Mucosa of descending colon (tissue), 3 donors: ENCODE measurements around the gene FAM234A. TPM values are rescaled to one million over a fixed set of nuclear protein-coding genes. Genes with fewer than 3 reads are reported as not detected.

Source experiments
- ATAC-seq: fragments of 200-7000 bp; cut with Tn5 transposase; one replicate; pipeline ENCODE4 v1.9.1; 2020; ENCODE audit warnings: mild to moderate bottlenecking, moderate library complexity
- DNase-seq, 3 donors: peaks; one replicate each; pipeline ENCODE4 v3.0.0-alpha.2; 2020
- H3K36me3 ChIP-seq: fragments of 200-600 bp; one replicate; pipeline ENCODE4 v1.8.0; 2021; ENCODE audit warnings: low read depth, mild to moderate bottlenecking
- H3K4me1 ChIP-seq: fragments of 200-600 bp; one replicate; pipeline ENCODE4 v1.8.0; 2021; ENCODE audit warnings: low read depth, mild to moderate bottlenecking
- H3K4me3 ChIP-seq: fragments of 200-600 bp; one replicate; pipeline ENCODE4 v1.8.0; 2021; ENCODE audit warnings: mild to moderate bottlenecking
- H3K9me3 ChIP-seq: fragments of 200-600 bp; one replicate; pipeline ENCODE4 v1.8.0; 2021; ENCODE audit warnings: mild to moderate bottlenecking
- intact Hi-C, 2 donors: fragments of 100-400 bp; cut with DNase I in 1 of 2; cut with micrococcal nuclease in 1 of 2; formaldehyde crosslinking; loops; one replicate each; pipeline versions ENCODE4 v1.11.0 to v1.11.1; 2022; cut with DNase I, micrococcal nuclease
- total RNA-seq, 3 donors: library from RNA; stranded (reverse); fragmentation: NEBNext Ultra II Directional in 2 of 3; extraction: Animal tissue kit (Norgen Biotek cat#: 25700) in 2 of 3; gene quantifications; one replicate each; pipeline versions ENCODE4 v1.2.1 to v1.2.4, GENCODE V29; 2021 to 2023
- TF ChIP-seq, protein P1 (sequence below): fragments of 200-600 bp; IDR thresholded peaks from one replicate; pipeline ENCODE4 v1.8.0; 2022; ENCODE audit warnings: antibody characterized with exemption, mild to moderate bottlenecking
- donor health status: DM: no; HTN: no; CAD: no; lungs with moderate emphysema.
- donor health status: DM: no; HTN: no; CAD: no.
- donor health status: DM: no; HTN: yes; CAD: no.

FAM234A gene
- total RNA-seq, 3 donors from 2014 or later: 87.1 to 129 (median 99.1) TPM

DNA sequence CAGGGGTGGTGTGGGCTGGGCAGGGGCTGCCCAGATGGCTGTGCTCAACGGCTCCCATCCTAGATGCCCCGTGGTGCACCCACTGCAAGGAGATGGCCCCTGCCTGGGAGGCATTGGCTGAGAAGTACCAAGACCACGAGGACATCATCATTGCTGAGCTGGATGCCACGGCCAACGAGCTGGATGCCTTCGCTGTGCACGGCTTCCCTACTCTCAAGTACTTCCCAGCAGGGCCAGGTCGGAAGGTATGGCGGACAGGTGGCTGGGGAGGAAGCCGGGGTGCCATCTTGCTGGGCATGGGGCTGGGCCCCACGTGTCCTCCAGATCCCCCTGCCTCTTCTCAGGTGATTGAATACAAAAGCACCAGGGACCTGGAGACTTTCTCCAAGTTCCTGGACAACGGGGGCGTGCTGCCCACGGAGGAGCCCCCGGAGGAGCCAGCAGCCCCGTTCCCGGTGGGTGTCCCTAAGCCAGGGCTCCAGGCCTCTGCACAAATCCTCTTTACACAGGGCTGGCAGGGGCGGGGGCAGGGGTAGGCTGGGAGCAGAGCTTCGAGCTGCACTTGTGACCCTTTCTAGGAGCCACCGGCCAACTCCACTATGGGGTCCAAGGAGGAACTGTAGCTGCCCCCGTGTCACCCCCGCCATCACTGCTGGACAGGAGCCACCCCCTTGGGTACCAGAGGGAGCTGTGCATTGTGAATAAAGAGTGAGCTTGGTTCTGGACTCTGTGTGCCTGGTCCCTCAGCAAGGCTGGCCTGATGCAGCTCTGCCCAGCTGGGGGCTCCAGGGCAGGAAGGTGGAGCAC lies 52.1 kb downstream of the FAM234A start:
- ATAC-seq: no peak
- Histone ChIP-seq H3K4me1 (no peaks in the 10 kb centered on the region), H3K36me3 (no peaks in the 10 kb centered on the region), H3K4me3 (no peak overlapping the region), H3K9me3 (no peaks in the 10 kb centered on the region)
- no peak for DNase-seq
- TF ChIP-seq, protein P1, sequence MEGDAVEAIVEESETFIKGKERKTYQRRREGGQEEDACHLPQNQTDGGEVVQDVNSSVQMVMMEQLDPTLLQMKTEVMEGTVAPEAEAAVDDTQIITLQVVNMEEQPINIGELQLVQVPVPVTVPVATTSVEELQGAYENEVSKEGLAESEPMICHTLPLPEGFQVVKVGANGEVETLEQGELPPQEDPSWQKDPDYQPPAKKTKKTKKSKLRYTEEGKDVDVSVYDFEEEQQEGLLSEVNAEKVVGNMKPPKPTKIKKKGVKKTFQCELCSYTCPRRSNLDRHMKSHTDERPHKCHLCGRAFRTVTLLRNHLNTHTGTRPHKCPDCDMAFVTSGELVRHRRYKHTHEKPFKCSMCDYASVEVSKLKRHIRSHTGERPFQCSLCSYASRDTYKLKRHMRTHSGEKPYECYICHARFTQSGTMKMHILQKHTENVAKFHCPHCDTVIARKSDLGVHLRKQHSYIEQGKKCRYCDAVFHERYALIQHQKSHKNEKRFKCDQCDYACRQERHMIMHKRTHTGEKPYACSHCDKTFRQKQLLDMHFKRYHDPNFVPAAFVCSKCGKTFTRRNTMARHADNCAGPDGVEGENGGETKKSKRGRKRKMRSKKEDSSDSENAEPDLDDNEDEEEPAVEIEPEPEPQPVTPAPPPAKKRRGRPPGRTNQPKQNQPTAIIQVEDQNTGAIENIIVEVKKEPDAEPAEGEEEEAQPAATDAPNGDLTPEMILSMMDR: no peak
- intact Hi-C loops: no loop called here

DNA sequence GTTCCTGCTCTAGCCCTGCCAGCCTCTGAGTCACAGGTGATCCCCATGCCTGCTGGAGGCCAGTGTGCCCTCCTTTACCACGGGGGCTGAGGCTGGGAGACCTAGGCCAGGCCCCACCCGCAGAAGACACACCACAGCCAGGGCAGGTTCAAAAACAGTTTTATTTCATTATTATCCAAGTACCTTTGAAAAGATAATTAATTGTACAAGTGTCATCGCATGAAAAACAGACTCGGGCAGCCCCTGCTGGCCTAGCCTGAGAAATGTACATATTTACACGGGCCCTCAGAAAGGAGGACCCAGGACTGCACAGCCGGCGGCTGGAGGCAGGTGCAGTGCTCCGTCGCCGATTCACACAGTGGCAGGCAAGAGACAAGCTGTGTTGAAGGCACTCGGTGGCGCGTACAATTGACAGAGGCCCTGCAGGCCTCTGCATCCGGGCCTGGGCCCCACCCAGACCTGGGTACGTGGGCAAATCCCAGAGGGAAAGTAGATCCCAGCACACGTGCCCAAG lies 52.7 kb downstream of the FAM234A start:
- intact Hi-C loops: no loop called here
- DNase-seq (no peak), ATAC-seq (no peak)
- H3K36me3 ChIP-seq: no peaks in the 10 kb centered on the region
- no peak overlapping the region for H3K4me3 ChIP-seq
- no peaks in the 10 kb centered on the region for H3K4me1 ChIP-seq
- TF ChIP-seq, protein P1: no peak
- no peaks in the 10 kb centered on the region for H3K9me3 ChIP-seq

DNA sequence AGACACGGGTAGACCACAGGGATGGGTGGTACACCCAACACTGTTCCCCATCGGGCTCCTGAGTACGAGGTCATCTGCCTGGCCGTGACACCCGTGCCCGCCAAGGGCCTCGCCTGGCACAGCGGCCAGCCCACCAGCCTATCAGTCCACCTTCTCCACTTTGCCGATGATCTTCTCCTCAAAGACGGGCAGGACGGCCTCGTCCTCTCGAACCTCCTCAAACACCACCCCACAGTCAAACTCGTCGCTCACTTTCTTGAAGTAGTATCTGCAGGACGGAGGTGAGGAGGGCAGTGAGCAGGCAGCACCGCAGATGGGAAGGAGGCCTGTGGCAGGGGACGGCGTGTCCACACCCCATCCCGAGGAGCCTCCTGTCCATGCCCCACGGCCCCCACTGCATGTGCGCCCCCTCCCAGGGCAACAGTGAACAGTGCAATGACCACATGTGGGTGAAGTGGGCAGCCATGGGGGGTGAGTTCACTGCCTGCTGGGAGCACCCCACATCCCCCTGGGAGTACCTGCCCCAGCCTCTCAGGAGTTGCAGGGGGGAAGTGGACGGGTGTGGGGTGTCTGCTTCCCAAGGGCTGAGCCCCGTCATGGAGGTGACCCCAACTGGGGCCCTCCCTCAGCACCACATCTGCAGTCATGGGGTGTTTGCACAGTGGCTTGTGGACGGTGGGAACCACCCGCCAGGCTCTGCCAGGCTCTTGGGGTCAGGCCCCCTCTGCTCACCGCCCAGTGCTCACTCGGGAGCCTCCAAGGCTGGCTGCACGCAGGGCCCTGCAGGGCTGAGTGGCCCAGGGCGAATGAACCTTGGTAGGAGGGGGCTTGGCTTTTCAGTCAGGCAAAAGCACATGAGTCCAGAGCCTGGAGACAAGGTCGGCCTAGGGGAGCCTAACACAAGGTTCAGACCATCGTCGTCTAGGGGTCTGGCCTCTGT lies 53.6 kb downstream of the FAM234A start:
- DNase-seq (no peak), ATAC-seq (no peak)
- TF ChIP-seq, protein P1: no peak
- H3K9me3 ChIP-seq: no peaks in the 10 kb centered on the region
- no peaks in the 10 kb centered on the region for H3K36me3 ChIP-seq
- intact Hi-C loops: no loop called here
- H3K4me3 ChIP-seq: no peak overlapping the region
- H3K4me1 ChIP-seq: no peaks in the 10 kb centered on the region

DNA sequence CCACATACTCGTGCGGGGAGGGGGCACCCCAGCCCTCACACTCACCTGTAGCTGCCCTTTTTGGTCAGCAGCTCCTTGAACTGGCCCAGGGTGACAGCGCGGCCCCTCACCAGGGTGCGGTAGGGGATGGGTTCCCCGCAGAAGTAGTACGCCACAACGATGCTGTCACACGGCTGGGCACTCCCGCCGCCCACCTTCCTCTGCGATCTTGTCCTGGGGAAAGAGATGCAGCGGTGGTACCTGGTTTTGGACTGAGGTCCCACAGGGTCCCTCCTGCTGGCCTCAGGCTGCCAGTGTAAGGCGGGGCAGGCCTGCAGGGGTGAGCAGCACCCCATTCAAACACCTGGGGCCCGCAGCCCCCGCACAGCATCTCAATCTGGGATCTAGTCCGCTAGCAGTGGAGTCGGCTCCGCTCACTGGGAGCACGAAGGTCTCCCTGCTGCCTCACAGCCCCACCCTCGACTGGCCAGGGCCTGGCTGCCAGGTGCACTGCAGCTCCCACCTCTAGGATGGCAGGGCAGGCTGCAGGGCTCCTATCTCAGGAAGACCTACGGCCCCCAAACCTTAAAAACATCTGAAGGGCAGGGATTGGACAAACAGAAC lies 54.9 kb downstream of the FAM234A start:
- TF ChIP-seq, protein P1: no peak

DNA sequence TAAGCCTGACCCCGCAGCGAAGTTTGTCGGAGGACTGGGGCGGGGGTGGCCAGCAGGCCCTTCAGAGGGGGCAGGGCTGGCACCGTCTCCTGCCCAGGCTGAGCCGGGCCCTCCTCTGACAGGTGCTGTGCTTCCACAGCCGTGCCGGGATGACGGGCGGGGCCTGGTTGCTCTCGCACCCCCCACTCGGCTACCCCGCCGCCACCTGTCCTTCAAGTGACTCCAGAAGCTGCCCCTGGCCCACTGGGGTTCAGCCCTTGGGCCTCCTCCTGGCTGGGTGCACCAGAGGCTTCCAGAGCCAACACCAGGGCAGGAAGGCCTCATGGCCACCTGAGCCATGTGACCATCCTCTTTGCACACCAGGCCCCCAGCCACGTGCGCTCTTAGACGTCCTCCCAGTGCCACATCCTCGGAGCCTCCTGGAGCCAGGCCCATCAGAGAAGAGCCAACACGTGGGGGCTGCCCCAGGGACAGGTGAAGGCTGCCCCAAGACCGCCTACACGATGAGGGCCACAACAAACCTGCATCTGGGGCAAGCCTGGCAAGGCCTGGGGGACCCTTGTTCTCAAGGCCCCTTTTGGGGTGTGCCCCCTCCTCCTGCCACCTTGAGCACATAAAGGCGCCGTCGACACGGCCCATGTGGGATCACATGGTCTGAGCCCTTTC lies 55.5 kb downstream of the FAM234A start:
- H3K9me3 ChIP-seq: no peaks in the 10 kb centered on the region
- H3K4me1 ChIP-seq: no peaks in the 10 kb centered on the region
- intact Hi-C loops: no loop called here
- ATAC-seq (no peak), DNase-seq (no peak)
- TF ChIP-seq, protein P1: no peak
- H3K4me3 ChIP-seq: no peak overlapping the region
- H3K36me3 ChIP-seq: no peaks in the 10 kb centered on the region

More for the DNA sequence above, 54.9 kb downstream of the FAM234A start:
- Histone ChIP-seq H3K4me1 (no peaks in the 10 kb centered on the region), H3K9me3 (no peaks in the 10 kb centered on the region), H3K36me3 (no peaks in the 10 kb centered on the region), H3K4me3 (no peak overlapping the region)
- ATAC-seq (no peak), DNase-seq (no peak)
- intact Hi-C loops: no loop called here
